Epidermal melanocyte (primary cell): ENCODE data around the gene C10orf105.

ENCODE experiments used
- DNase-seq: peaks from one replicate; pipeline ENCODE4 v3.0.0; 2011; ENCODE audit warnings: low spot score; ENCODE audit not compliant: insufficient read length

The C10orf105 gene

GRCh38 chr10:71751515-71752224 is 32.1 kb upstream of the C10orf105 start:
- no peak for DNase-seq

GRCh38 chr10:71750986-71751385 is 31.4 kb upstream of the C10orf105 start:
- DNase-seq = no peak

GRCh38 chr10:71750124-71750841 is 30.7 kb upstream of the C10orf105 start:
- DNase-seq = no peak

- no peak for DNase-seq
Measured at GRCh38 chr10:71749396-71749795, 29.8 kb upstream of the C10orf105 start.

DNA sequence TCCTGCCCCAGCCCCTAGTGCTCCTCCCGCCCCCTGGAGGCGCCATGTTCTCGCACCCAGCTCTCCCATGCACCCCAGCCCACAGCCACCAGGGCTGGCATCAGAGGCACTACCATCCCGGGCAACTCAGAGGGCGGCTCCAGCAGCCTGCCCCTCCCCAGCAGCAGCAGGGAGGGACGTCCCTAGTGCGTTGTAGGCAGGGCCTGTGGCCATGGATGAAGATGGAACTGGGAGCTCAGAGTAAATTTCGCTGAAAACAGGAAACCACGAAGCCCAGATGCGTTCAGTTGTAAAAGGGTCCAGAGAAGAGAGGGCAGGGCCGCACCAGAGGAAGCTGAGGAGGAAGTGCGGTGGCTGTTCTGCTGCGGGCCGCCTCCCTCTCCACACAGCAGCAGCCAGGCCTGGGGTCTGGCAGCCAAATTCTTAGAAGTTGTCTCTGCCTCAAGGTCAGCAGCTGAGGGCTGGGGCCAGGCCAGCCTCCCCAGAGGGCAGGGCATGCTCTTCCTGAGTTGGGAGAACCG is 29.2 kb upstream of the C10orf105 start:
- DNase-seq = no peak

GRCh38 chr10:71747551-71748523 is 28.3 kb upstream of the C10orf105 start:
- no peak for DNase-seq

- DNase-seq = no peak
Measured at GRCh38 chr10:71747039-71747531, 27.5 kb upstream of the C10orf105 start.

- DNase-seq = no peak
Measured at GRCh38 chr10:71746344-71747037, 26.9 kb upstream of the C10orf105 start.

DNA sequence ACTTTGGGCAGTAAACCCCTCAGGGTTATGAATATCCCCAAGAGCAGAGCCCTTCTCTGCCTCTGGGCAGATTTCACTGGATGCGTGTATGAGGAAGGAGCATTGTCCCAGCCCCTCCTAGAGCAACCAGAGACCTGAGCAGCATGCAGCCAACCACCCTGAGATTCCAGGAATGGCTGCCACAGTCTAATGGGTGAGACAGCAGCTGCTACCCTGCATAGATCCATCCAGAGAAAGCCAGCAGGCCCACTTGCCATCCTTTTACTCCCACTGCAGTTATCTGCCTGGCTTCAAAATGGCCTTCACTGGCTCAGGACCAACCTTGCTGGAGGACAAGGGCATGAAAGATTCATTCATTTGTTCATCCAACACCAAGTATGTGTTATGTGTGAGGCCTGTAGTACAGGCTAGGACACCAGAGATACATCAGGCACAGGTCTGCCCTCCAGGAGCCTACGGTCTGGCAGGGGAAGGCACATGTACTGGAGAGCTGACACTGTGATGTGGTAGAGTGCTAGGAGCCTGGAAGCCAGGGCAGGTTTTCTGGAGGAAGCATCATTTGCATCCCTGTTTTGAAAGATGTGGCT is 26.2 kb upstream of the C10orf105 start:
- DNase-seq = no peak

DNA sequence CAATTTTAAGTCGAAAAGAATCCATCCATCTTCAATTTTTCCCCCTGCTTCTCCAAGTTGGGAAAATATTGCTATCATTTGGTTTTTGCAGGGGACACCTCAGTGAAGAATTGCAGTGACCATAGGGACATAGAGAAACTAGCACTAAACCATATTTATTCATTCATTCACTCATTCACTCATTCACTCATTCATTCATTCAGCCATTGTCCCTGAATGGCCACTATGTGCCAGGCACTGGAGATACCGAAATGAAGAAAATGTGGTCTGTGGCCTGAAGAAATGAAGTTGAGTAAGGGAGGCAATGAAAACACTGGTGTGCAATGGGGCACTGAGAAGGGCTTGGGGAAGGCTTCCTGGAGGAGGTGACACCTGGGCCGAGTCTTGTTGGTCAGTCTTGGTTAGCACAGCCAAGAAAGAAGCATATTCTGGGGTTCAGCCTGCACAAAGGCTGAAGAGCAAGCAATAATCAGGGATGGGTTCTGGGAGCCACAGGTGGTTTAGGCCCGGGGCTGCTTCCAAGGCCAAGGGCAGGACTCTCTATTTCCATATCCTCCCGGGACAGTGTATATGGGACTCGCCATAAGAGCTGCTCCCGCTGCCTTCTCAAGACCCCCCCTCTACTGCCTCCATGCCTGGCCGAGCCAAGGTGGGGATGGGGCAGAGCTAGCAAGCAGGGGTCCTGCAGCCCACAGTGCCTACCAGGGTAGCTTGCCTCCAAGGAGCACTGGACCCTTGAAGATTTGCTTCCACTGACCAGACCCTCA is 25.5 kb upstream of the C10orf105 start:
- no peak for DNase-seq

DNA sequence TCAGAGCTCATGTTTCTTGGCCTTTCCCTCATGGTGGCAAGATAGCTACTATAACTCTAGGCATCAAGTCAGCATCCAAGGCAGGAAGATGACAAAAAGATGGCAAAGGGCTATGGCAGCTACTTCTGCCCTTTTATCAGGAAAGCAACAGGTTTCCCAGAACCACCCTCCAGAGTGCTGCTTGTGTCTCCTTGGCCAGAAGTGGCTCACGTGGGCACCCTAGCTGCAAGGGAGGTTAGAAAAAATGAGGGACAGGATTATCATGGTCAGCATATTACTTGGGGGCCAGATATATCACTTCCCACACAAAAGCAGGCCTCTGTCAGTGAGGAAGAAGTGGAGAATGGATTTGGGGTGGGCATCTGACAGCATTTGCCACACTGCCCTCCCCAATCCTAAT is 24.3 kb upstream of the C10orf105 start:
- DNase-seq = no peak

DNA sequence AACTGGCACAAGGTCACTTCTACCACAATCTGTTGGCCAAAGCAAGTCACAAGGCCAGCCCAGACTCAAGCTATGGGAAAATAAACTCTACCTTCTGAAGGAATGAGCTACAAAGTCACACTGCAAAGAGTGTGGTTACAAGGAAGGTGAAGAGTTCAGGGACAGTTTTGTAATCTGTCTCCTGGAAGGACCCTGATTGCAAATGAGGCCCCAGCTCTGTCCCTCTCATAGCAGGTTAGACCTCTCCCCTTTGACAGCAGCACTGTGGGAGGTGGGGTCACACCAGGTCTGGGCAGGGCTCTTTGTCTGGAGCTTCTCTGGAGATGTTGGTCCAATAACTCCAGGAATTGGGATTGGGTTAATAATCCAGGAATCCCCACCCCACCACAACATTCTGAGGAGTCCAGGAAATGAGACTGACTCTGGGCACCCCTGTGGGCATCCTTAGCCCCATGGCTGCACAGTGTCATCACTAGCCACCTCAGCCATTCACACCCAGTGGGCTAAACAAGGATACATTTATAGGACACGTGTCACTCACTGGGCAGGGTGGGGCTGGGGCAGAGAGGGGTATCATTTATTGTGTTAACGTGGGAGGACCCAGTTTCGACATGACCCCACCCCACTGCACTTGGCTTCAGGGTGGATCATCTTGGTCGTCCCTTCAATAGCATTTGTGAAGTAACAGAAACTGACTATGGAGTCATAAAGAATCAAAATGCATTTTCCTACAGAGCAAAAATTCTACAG is 23.7 kb upstream of the C10orf105 start:
- no peak for DNase-seq

DNA sequence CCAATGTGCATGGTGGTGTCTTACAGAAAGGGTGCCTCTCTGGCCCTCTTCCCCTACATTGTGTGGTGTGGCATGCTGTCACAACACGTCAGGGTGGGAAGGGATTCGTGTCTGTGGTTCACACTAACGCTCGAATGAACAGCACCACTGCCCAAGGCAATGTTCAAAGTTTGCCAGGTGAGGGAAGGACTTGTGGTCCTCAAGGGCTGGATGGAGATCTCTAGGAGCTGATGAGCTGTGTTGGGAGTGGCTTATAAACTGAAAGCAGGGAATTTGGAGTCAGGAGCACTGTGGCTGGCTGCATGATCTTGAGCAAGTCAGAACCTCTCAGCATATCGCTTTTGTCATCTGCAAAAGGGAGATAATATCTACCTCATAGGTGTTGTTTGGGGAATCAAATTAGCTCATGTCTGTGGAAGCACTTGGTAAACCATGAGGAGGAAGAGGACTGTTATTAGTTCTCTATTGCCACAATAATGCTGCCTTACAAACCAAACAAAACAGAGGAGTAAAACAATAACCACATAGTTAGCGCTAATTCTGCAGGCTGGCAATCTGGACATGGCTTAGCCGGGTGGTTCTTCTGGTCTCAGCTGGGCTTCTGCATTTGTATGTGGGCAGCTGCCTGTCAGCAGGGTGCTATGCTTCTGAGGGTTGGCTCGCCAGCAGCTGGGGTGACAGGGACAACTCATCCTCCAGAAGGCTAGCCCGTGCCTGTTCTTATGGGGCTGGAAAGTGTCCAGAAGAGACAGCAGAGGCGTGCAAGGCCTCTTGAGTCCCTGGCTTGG is 22.9 kb upstream of the C10orf105 start:
- no peak for DNase-seq

DNA sequence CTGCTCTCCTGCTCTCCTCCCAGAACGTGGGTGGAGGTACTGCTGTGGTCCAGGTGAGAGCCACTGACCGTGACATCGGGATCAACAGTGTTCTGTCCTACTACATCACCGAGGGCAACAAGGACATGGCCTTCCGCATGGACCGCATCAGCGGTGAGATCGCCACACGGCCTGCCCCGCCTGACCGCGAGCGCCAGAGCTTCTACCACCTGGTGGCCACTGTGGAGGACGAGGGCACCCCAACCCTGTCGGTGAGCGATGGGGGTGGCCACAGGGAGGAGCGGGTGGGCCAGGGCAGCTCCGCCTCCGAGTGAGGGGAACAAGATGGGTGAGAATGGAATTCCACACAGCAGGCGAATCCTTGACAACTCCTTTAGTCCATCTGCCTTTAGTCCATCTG is 22.1 kb upstream of the C10orf105 start:
- DNase-seq = no peak

DNA sequence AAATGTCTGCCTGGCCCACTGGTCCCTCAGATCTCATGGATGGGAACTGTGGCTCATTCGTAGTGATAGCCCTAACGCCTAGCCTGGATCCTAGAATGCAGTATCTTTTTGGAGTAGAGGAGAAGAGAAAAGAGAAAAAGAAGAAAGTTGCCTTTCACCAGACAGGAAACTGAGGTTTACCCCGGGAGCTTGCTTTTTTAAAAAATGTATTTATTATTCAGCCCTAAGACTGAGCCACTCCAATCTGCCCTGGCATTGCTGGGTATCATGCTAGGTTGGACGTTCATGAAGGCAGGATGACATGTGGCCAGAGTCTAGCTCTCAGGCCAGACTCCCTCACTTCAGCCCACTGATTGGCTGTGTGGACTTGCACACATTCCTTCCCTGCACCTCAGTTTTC is 21.5 kb upstream of the C10orf105 start:
- DNase-seq = no peak

- DNase-seq = no peak
Measured at GRCh38 chr10:71740069-71740653, 20.6 kb upstream of the C10orf105 start.

DNA sequence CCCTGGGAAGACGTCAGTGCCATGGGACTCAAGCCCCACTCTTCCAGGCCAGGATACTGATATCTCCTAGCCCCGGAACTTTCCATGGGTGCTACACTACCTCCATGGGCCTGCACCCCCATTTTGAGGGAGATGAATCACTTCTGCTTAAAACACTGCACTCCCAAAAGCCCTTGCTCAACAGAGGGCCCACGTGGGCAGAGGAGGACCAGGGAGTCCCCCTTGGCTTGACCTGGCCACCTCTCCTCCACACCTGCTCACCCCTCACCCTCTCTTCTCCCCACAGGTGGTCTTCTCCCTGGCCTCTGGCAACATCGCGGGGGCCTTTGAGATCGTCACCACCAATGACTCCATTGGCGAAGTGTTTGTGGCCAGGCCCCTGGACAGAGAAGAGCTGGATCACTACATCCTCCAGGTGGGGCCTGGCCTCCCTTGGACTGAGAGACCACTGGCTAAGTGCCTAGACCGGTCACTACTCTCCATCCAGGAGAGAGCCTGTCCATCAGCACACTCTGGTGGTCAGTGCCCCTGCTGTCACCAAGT is 19.9 kb upstream of the C10orf105 start:
- DNase-seq = no peak

DNA sequence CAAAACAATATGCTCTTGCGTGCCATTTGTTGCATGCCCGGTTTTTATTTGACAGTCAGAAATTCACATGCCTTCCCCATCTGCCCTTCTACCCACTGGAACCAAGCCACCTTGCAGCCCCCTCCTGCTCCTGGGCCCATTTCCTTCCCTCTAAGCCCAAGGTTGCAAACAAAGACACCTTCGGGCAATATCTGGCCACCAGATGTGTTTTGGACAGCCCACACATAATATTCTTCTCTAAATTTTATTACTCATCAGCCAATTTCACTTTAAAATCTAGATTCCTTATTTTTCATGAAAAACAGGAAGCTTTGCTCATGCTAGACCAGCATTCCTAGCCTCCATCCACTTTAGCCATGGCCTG is 18.2 kb upstream of the C10orf105 start:
- peak; percentile 69 for DNase-seq
